ENCODE data around the gene RASSF9.

RASSF9 gene

GRCh38 chr12:85820101-85820500 is 16.1 kb downstream of the RASSF9 start:
- no peak for DNase-seq

GRCh38 chr12:85814741-85815140 is 21.5 kb downstream of the RASSF9 start:
- no peak for DNase-seq

GRCh38 chr12:85814071-85814470 is 22.1 kb downstream of the RASSF9 start:
- DNase-seq = no peak

GRCh38 chr12:85809500-85809899 is 26.7 kb downstream of the RASSF9 start:
- DNase-seq = no peak

GRCh38 chr12:85807730-85808129 is 28.5 kb downstream of the RASSF9 start:
- DNase-seq = no peak

GRCh38 chr12:85805654-85806053 is 30.6 kb downstream of the RASSF9 start:
- DNase-seq = no peak

- no peak for DNase-seq
Observed at GRCh38 chr12:85804663-85805062, 31.5 kb downstream of the RASSF9 start.

- no peak for DNase-seq
Observed at GRCh38 chr12:85803923-85804322, 32.3 kb downstream of the RASSF9 start.

- DNase-seq = no peak
Observed at GRCh38 chr12:85803231-85803630, 33.0 kb downstream of the RASSF9 start.

GRCh38 chr12:85798122-85798521 is 38.1 kb downstream of the RASSF9 start:
- no peak for DNase-seq

GRCh38 chr12:85796001-85796400 is 40.2 kb downstream of the RASSF9 start:
- no peak for DNase-seq

- DNase-seq = no peak
Observed at GRCh38 chr12:85794531-85794930, 41.7 kb downstream of the RASSF9 start.

GRCh38 chr12:85784096-85784720 is 52.0 kb downstream of the RASSF9 start:
- DNase-seq = no peak

- DNase-seq = no peak
Observed at GRCh38 chr12:85782711-85783110, 53.5 kb downstream of the RASSF9 start.

GRCh38 chr12:85781766-85782165 is 54.4 kb downstream of the RASSF9 start:
- DNase-seq = no peak

- DNase-seq = no peak
Observed at GRCh38 chr12:85779768-85780167, 56.4 kb downstream of the RASSF9 start.

- DNase-seq = no peak
Observed at GRCh38 chr12:85775091-85775490, 61.1 kb downstream of the RASSF9 start.

- DNase-seq = no peak
Observed at GRCh38 chr12:85765453-85765869, 70.7 kb downstream of the RASSF9 start.

- DNase-seq = no peak
Observed at GRCh38 chr12:85759623-85760022, 76.6 kb downstream of the RASSF9 start.

GRCh38 chr12:85759091-85759490 is 77.1 kb downstream of the RASSF9 start:
- DNase-seq = no peak

- no peak for DNase-seq
Observed at GRCh38 chr12:85755760-85756159, 80.4 kb downstream of the RASSF9 start.

Data from T-helper 9 cell (primary cell).